Testis (tissue), 2 donors: ENCODE results near the gene SPDYE17.
"Not testable (repeated sequence)": the region's sequence is repeated elsewhere in the genome, so short reads cannot be mapped to it uniquely, and the experiment has no call there.

Experiments
- CTCF ChIP-seq, 3 experiments: fragments of 450-650 bp in 2 of 3; fragments of 200-600 bp in 1 of 3; sonication (generic) in 1 of 3; IDR thresholded peaks; one replicate each; pipeline ENCODE4 v1.5.1; 2016 to 2019; ENCODE audit warnings: antibody characterized with exemption in 3 of 3, mild to moderate bottlenecking in 2 of 3, moderate library complexity in 1 of 3
- POLR2A ChIP-seq: fragments of 450-650 bp; IDR thresholded peaks from one replicate; pipeline ENCODE4 v1.6.1; 2017; ENCODE audit warnings: antibody characterized with exemption, mild to moderate bottlenecking, moderate library complexity

- not testable (repeated sequence) for TF ChIP-seq CTCF (IDR thresholded peaks at IDR 0.05); POLR2A
Observed at GRCh38 chr7:76984784-76985136, 47.4 kb downstream of the SPDYE17 start.
